ES-I3 (cell line): ENCODE data around the gene CENPVL1.

Experiments
- H3K36me3 ChIP-seq: 2 replicates; pipeline ENCODE4 v1.6.1; 2013; ENCODE audit warnings: mild to moderate bottlenecking, low read length, control low read depth, moderate library complexity; ENCODE audit not compliant: insufficient read depth
- H3K4me1 ChIP-seq: 2 replicates; pipeline ENCODE4 v1.6.1; 2013; ENCODE audit warnings: mild to moderate bottlenecking, control low read depth, low read length; ENCODE audit not compliant: insufficient read depth
- H3K9ac ChIP-seq: 2 replicates; pipeline ENCODE4 v1.6.1; 2013; ENCODE audit warnings: low read depth, mild to moderate bottlenecking, low read length, moderate library complexity
- H3K9me3 ChIP-seq: 2 replicates; pipeline ENCODE4 v1.6.1; 2013; ENCODE audit warnings: mild to moderate bottlenecking, low read length, moderate library complexity; ENCODE audit not compliant: control insufficient read depth, insufficient read depth

CENPVL1 gene

DNA sequence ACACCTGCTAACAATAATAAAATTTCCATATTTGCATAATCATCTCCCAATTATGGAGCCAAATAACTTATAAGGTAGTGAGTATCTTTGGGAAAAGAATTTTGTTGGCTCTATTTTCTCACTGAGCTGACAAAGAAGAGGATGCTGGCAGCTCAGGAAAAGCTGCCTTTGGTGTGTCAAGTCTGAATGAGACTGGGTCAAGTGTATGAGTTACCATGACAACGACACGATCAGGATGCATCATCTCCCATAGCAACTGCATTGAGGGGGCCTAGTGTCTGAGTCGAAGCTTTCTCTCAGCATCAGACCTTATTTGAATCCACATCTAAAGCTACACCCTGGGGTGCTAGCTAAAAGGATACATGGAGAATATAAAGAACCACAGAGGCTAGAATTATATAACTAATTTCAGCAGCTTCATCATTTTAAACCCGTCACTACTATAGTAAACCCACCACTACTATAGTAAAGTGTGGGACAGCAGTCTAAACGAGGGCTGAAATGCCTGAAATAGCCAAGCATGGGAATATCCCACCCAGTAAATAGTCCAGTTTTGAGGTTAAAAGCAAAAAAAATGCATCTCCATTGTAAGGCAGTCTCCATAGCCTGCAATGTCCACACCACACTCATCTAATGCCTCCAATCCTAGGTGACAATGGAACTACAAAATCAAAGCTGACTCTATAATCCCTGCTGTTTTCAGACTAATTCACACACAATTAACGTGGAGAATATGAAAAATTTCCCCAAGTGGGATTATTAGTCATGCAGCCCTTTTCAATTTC is 48.9 kb downstream of the CENPVL1 start:
- H3K4me1 ChIP-seq: no peaks in the 10 kb centered on the region
- no peaks in the 10 kb centered on the region for H3K9me3 ChIP-seq
- no peaks in the 10 kb centered on the region for H3K36me3 ChIP-seq
- no peak overlapping the region for H3K9ac ChIP-seq

GRCh38 chrX:51760657-51761056 is 50.3 kb downstream of the CENPVL1 start:
- Histone ChIP-seq H3K4me1 (no peaks in the 10 kb centered on the region), H3K9ac (no peak overlapping the region), H3K9me3 (no peaks in the 10 kb centered on the region), H3K36me3 (no peaks in the 10 kb centered on the region)
